Measurements from ENCODE around the gene MAEA.

GRCh38 chr4:1376391-1376840 is 86.7 kb downstream of the MAEA start:
- TF ChIP-seq CTCF (IDR thresholded peaks at IDR 0.05; ENCODE audit: poor library complexity) = no peak
- TF ChIP-seq EZH2phosphoT487 (IDR thresholded peaks at IDR 0.05; ENCODE audit: low read depth, severe bottlenecking, unreplicated experiment) = no peak
- no peak for TF ChIP-seq EZH2 (IDR thresholded peaks at IDR 0.05; ENCODE audit: borderline replicate concordance)
